Neural cell (in vitro differentiated cells): ENCODE results near the gene ENHO. TPM values are rescaled to one million over a fixed set of nuclear protein-coding genes. Genes with fewer than 3 reads are reported as not detected.

ENCODE experiments used
- H2AFZ ChIP-seq: fragments of 200-600, 300-800 bp; sonication (generic), shearing (Covaris generic); 2 replicates; pipeline ENCODE4 v1.6.0; 2014; ENCODE audit warnings: low read depth, mild to moderate bottlenecking, antibody characterized with exemption, low read length, moderate library complexity
- H3F3A ChIP-seq: fragments of 200-600 bp; shearing (Covaris generic); 2 replicates; pipeline ENCODE4 v1.6.1; 2016; ENCODE audit warnings: mild to moderate bottlenecking, moderate library complexity, mixed read lengths, antibody characterized with exemption, low read length; ENCODE audit not compliant: insufficient read depth, poor library complexity, severe bottlenecking
- H3K27ac ChIP-seq: fragments of 200-600, 300-800 bp; sonication (generic), shearing (Covaris generic); 2 replicates; pipeline ENCODE4 v1.5.1; 2014; ENCODE audit warnings: mild to moderate bottlenecking, low read length, moderate library complexity
- H3K27me3 ChIP-seq: fragments of 300-800, 200-600 bp; sonication (generic), shearing (Covaris generic); 2 replicates; pipeline ENCODE4 v1.6.0; 2014; ENCODE audit warnings: mild to moderate bottlenecking, low read depth, low read length, moderate library complexity; ENCODE audit not compliant: insufficient read depth
- H3K36me3 ChIP-seq: fragments of 300-800, 200-600 bp; sonication (generic), shearing (Covaris generic); 2 replicates; pipeline ENCODE4 v1.5.1; 2014; ENCODE audit warnings: mild to moderate bottlenecking, antibody characterized with exemption, low read length, moderate library complexity; ENCODE audit not compliant: insufficient read depth
- H3K4me2 ChIP-seq: fragments of 300-800, 200-600 bp; sonication (generic), shearing (Covaris generic); 2 replicates; pipeline ENCODE4 v1.6.0; 2014; ENCODE audit warnings: mild to moderate bottlenecking, low read length
- H3K4me3 ChIP-seq: fragments of 300-800, 200-600 bp; sonication (generic), shearing (Covaris generic); 2 replicates; pipeline ENCODE4 v1.5.1; 2014; ENCODE audit warnings: mild to moderate bottlenecking, low read length, moderate library complexity
- H3K79me2 ChIP-seq: fragments of 200-600 bp; shearing (Covaris generic); replicated peaks from 2 replicates; pipeline ENCODE4 v1.6.0; 2014; ENCODE audit warnings: mild to moderate bottlenecking, low read length, moderate library complexity; ENCODE audit not compliant: insufficient read depth
- H3K9ac ChIP-seq: fragments of 300-800, 200-600 bp; sonication (generic), shearing (Covaris generic); 2 replicates; pipeline ENCODE4 v1.6.1; 2016; ENCODE audit warnings: mild to moderate bottlenecking, low read length, mixed read lengths
- H3K9me2 ChIP-seq: fragments of 200-600 bp; shearing (Covaris generic); 2 replicates; pipeline ENCODE4 v1.6.1; 2016; ENCODE audit warnings: mild to moderate bottlenecking, low read length, mixed read lengths; ENCODE audit not compliant: insufficient read depth
- H3K9me3 ChIP-seq: fragments of 200-600, 300-800 bp; sonication (generic), shearing (Covaris generic); 2 replicates; pipeline ENCODE4 v1.6.1; 2016; ENCODE audit warnings: mild to moderate bottlenecking, mixed run types, low read length, moderate library complexity, mixed read lengths
- H4K20me1 ChIP-seq: fragments of 200-600 bp; shearing (Covaris generic); 2 replicates; pipeline ENCODE4 v1.6.1; 2016; ENCODE audit warnings: mild to moderate bottlenecking, mixed run types; ENCODE audit not compliant: insufficient read depth
- EP300 ChIP-seq: fragments of 450-650 bp; conservative IDR thresholded peaks from 2 replicates; pipeline ENCODE4 v1.6.1; 2014; ENCODE audit warnings: antibody characterized with exemption, mild to moderate bottlenecking, moderate library complexity; ENCODE audit not compliant: poor library complexity, severe bottlenecking
- EZH2 ChIP-seq: fragments of 200-600, 300-800 bp; shearing (Covaris generic), sonication (generic); IDR thresholded peaks from 2 replicates; pipeline ENCODE4 v1.6.1; 2014; ENCODE audit warnings: antibody characterized with exemption, low read length, borderline replicate concordance, mild to moderate bottlenecking; ENCODE audit not compliant: insufficient read depth, poor library complexity, severe bottlenecking
- MXI1 ChIP-seq: fragments of 450-650 bp; conservative IDR thresholded peaks from 2 replicates; pipeline ENCODE4 v1.6.1; 2014; ENCODE audit warnings: antibody characterized with exemption, mild to moderate bottlenecking; ENCODE audit not compliant: poor library complexity, severe bottlenecking
- POLR2AphosphoS5 ChIP-seq: IDR thresholded peaks from 2 replicates; pipeline ENCODE4 v1.6.1; 2012
- RAD21 ChIP-seq: fragments of 450-650 bp; conservative IDR thresholded peaks from 2 replicates; pipeline ENCODE4 v1.6.1; 2014; ENCODE audit warnings: antibody characterized with exemption, mild to moderate bottlenecking, moderate library complexity
- SMC3 ChIP-seq: fragments of 450-650 bp; conservative IDR thresholded peaks from 2 replicates; pipeline ENCODE4 v1.6.1; 2014; ENCODE audit warnings: antibody characterized with exemption, mild to moderate bottlenecking, moderate library complexity; ENCODE audit not compliant: poor library complexity
- TAF1 ChIP-seq: IDR thresholded peaks from 2 replicates; pipeline ENCODE4 v1.6.1; 2012; ENCODE audit warnings: low read depth
- polyA plus RNA-seq: library from polyadenylated mRNA; depleted of rRNA; stranded (reverse); fragments of >200 nt; gene quantifications from 2 replicates; pipeline ENCODE4 v1.2.3, GENCODE V29; 2014
- small RNA-seq, 3 experiments: library from RNA; depleted of rRNA; stranded (forward); fragments of <200 nt; gene quantifications; one replicate each; pipeline ENCODE3, GENCODE V24; 2012
- TF ChIP-seq, protein P1 (sequence below): IDR thresholded peaks from 2 replicates; pipeline ENCODE4 v1.6.1; 2012; ENCODE audit warnings: borderline replicate concordance
- TF ChIP-seq, protein P2 (sequence below): fragments of 450-650 bp; IDR thresholded peaks from 2 replicates; pipeline ENCODE4 v1.5.1; 2014; ENCODE audit warnings: antibody characterized with exemption, mild to moderate bottlenecking, moderate library complexity; ENCODE audit not compliant: poor library complexity, severe bottlenecking

Gene ENHO
- polyA plus RNA-seq, 1 donor from 2014 or later: 172 TPM

DNA sequence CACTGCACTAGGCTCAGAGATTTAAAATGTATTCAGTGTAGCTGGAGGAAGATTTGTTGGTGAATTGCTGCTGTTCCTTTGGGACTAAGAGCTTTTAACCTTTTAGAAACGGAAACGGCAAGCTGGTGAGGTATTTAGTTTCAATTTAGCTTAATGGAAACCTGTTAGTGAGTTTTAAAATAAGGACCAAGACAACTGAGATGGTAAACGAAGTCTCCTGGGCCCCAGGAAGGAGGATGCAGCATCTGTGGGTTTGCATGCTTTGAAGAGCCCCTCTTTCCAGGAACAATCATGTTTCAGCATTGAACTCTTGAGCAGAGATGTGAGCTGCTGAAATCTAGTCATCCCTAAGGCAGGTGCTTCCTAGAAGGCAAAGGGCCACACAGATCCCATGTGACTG, 47.7 kb downstream of the ENHO start:
- no peaks in the 10 kb centered on the region for H3K36me3 ChIP-seq
- H3K27me3 ChIP-seq: no peaks in the 10 kb centered on the region
- no peak overlapping the region for H3K9ac ChIP-seq
- no peak overlapping the region for H2AFZ ChIP-seq
- H3K4me3 ChIP-seq: no peak overlapping the region
- no peaks in the 10 kb centered on the region for H4K20me1 ChIP-seq
- H3K27ac ChIP-seq: no peak overlapping the region
- H3K9me2 ChIP-seq: no peaks in the 10 kb centered on the region
- H3K79me2 ChIP-seq: no peaks in the 10 kb centered on the region
- no peak overlapping the region for H3K4me2 ChIP-seq
- TF ChIP-seq EZH2: no peak
- TF ChIP-seq SMC3: no peak
- TF ChIP-seq POLR2AphosphoS5: no peak
- TF ChIP-seq, protein P1, sequence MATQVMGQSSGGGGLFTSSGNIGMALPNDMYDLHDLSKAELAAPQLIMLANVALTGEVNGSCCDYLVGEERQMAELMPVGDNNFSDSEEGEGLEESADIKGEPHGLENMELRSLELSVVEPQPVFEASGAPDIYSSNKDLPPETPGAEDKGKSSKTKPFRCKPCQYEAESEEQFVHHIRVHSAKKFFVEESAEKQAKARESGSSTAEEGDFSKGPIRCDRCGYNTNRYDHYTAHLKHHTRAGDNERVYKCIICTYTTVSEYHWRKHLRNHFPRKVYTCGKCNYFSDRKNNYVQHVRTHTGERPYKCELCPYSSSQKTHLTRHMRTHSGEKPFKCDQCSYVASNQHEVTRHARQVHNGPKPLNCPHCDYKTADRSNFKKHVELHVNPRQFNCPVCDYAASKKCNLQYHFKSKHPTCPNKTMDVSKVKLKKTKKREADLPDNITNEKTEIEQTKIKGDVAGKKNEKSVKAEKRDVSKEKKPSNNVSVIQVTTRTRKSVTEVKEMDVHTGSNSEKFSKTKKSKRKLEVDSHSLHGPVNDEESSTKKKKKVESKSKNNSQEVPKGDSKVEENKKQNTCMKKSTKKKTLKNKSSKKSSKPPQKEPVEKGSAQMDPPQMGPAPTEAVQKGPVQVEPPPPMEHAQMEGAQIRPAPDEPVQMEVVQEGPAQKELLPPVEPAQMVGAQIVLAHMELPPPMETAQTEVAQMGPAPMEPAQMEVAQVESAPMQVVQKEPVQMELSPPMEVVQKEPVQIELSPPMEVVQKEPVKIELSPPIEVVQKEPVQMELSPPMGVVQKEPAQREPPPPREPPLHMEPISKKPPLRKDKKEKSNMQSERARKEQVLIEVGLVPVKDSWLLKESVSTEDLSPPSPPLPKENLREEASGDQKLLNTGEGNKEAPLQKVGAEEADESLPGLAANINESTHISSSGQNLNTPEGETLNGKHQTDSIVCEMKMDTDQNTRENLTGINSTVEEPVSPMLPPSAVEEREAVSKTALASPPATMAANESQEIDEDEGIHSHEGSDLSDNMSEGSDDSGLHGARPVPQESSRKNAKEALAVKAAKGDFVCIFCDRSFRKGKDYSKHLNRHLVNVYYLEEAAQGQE: no peak
- no peak for TF ChIP-seq EP300
- TF ChIP-seq TAF1: no peak
- TF ChIP-seq, protein P2, sequence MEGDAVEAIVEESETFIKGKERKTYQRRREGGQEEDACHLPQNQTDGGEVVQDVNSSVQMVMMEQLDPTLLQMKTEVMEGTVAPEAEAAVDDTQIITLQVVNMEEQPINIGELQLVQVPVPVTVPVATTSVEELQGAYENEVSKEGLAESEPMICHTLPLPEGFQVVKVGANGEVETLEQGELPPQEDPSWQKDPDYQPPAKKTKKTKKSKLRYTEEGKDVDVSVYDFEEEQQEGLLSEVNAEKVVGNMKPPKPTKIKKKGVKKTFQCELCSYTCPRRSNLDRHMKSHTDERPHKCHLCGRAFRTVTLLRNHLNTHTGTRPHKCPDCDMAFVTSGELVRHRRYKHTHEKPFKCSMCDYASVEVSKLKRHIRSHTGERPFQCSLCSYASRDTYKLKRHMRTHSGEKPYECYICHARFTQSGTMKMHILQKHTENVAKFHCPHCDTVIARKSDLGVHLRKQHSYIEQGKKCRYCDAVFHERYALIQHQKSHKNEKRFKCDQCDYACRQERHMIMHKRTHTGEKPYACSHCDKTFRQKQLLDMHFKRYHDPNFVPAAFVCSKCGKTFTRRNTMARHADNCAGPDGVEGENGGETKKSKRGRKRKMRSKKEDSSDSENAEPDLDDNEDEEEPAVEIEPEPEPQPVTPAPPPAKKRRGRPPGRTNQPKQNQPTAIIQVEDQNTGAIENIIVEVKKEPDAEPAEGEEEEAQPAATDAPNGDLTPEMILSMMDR: no peak
- no peak for TF ChIP-seq MXI1
- no peak for TF ChIP-seq RAD21
- H3K9me3 ChIP-seq: no peaks in the 10 kb centered on the region
- no peaks in the 10 kb centered on the region for H3F3A ChIP-seq

Small RNAs within 50 kb of the gene (small RNA-seq; reads per million reads assigned to genes)
- gene RN7SKP24: 0 reads per million in 3 experiments

Other genes starting within 250 kb of the ENHO start
- 0.19 and 0.36 TPM in 2 replicates for gene KIF24, start 193.7 kb downstream of the ENHO start, polyA plus RNA-seq
- 62.6 and 88.3 TPM in 2 replicates for gene NUDT2, start 193.4 kb downstream of the ENHO start, polyA plus RNA-seq
- 0.58 and 1.0 TPM in 2 replicates for gene MYORG, start 146.1 kb downstream of the ENHO start, polyA plus RNA-seq
- gene FAM219A, start 64.4 kb downstream of the ENHO start, polyA plus RNA-seq: 51.8 and 56.6 TPM in 2 replicates
- gene DNAI1, start 64.2 kb downstream of the ENHO start, polyA plus RNA-seq: 0.99 and 1.6 TPM in 2 replicates
- 19.0 and 20.7 TPM in 2 replicates for gene CNTFR, start 66.7 kb upstream of the ENHO start, polyA plus RNA-seq
- 27.5 and 31.4 TPM in 2 replicates for gene RPP25L, start 89.1 kb upstream of the ENHO start, polyA plus RNA-seq
- gene DCTN3, start 97.5 kb upstream of the ENHO start, polyA plus RNA-seq: 380 and 391 TPM in 2 replicates
- 2.1 and 2.8 TPM in 2 replicates for gene ARID3C, start 106.1 kb upstream of the ENHO start, polyA plus RNA-seq
- gene SIGMAR1, start 114.8 kb upstream of the ENHO start, polyA plus RNA-seq: 50.2 and 52.5 TPM in 2 replicates
- gene GALT, start 123.7 kb upstream of the ENHO start, polyA plus RNA-seq: 116 and 182 TPM in 2 replicates
- gene IL11RA, start 129.2 kb upstream of the ENHO start, polyA plus RNA-seq: 59.1 and 98.5 TPM in 2 replicates
- gene CCL27, start 139.7 kb upstream of the ENHO start, polyA plus RNA-seq: 0.82 and 2.9 TPM in 2 replicates
- gene CCL19, start 168.3 kb upstream of the ENHO start, polyA plus RNA-seq: not detected in 2 replicates
- gene CCL21, start 187.1 kb upstream of the ENHO start, polyA plus RNA-seq: not detected in 2 replicates